Panc1 (cell line): ENCODE data around the gene DOK6.

ENCODE experiments used
- CTCF ChIP-seq: fragments of 450-650 bp; IDR thresholded peaks from 2 replicates; pipeline ENCODE4 v1.5.1; 2017; ENCODE audit warnings: mild to moderate bottlenecking
- POLR2AphosphoS5 ChIP-seq: IDR thresholded peaks from 2 replicates; pipeline ENCODE4 v1.6.1; 2012; ENCODE audit warnings: mild to moderate bottlenecking, low read depth, low read length, moderate library complexity
- SIN3A ChIP-seq: IDR thresholded peaks from 2 replicates; pipeline ENCODE4 v1.6.1; 2012; ENCODE audit warnings: low read depth, mild to moderate bottlenecking, low read length, moderate library complexity, borderline replicate concordance; ENCODE audit not compliant: insufficient read depth

DNA sequence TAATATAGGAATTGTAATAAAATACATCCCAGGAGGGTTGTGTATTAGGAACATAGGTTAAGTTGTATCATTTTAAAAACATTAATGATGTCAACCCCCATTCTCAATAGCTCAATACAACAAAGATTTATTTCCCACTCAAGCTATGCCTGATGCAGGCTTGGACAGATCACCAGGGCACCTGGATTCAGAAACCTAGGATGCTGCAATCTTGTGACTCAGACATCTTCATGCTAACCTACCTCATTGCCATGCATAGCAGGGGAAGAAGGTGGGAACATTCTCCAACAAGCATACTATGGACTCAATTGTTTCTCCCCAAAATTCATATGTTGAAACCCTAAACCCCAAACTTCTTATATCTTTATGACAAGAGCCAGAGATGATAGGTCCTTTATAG is 302.8 kb downstream of the DOK6 start:
- TF ChIP-seq CTCF (no peak), SIN3A (no peak), POLR2AphosphoS5 (no peak)
